ENCODE results near the gene MCRIP1.

MCRIP1 gene

GRCh38 chr17:81846743-81847689, 13.9 kb upstream of the MCRIP1 start:
- Histone ChIP-seq H3K4me3 (ENCODE audit: low read depth, low read length) (no peak overlapping the region), H3K9me3 (ENCODE audit: severe bottlenecking) (no peaks in the 10 kb centered on the region), H3K27ac (no peak overlapping the region), H3K27me3 (ENCODE audit: insufficient read depth, low read depth, severe bottlenecking) (no peaks in the 10 kb centered on the region), H3K36me3 (peaks cover 99% of the 10 kb centered on the region)
- TF ChIP-seq, protein P1, sequence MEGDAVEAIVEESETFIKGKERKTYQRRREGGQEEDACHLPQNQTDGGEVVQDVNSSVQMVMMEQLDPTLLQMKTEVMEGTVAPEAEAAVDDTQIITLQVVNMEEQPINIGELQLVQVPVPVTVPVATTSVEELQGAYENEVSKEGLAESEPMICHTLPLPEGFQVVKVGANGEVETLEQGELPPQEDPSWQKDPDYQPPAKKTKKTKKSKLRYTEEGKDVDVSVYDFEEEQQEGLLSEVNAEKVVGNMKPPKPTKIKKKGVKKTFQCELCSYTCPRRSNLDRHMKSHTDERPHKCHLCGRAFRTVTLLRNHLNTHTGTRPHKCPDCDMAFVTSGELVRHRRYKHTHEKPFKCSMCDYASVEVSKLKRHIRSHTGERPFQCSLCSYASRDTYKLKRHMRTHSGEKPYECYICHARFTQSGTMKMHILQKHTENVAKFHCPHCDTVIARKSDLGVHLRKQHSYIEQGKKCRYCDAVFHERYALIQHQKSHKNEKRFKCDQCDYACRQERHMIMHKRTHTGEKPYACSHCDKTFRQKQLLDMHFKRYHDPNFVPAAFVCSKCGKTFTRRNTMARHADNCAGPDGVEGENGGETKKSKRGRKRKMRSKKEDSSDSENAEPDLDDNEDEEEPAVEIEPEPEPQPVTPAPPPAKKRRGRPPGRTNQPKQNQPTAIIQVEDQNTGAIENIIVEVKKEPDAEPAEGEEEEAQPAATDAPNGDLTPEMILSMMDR (IDR thresholded peaks at IDR 0.05; ENCODE audit: low read depth, low read length), result no peak
- DNase-seq, result no peak

GRCh38 chr17:81845881-81846742, 13.0 kb upstream of the MCRIP1 start:
- no peak overlapping the region for H3K27ac ChIP-seq

DNA sequence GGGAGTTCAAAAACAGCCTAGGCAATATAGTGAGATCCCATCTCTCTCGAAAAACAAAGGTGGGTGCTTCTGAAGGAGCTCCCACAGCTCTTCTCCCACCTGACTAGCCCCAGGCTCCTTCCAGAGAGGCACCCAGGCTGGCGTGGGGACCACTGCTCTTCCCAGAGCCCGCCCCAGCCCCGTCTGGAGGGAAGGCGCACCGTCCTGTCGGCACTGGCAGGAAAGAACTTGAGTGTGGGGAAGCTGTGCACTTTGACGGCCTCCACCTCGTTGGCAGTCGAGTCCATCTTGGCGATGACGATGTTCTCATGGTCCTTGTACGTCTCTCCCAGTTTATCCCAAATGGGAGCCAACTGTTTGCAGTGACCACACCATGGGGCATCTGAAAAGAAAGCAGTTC, 12.3 kb upstream of the MCRIP1 start:
- H3K4me3 ChIP-seq (ENCODE audit: low read depth, low read length), result no peak overlapping the region
- H3K9me3 ChIP-seq (ENCODE audit: severe bottlenecking), result no peaks in the 10 kb centered on the region
- TF ChIP-seq, protein P1 (IDR thresholded peaks at IDR 0.05; ENCODE audit: low read depth, low read length), result no peak
- DNase-seq, result no peak
- peaks cover 82% of the 10 kb centered on the region for H3K36me3 ChIP-seq
- H3K27me3 ChIP-seq (ENCODE audit: insufficient read depth, low read depth, severe bottlenecking), result no peaks in the 10 kb centered on the region
- no peak overlapping the region for H3K27ac ChIP-seq

More at GRCh38 chr17:81845881-81846742, 13.0 kb upstream of the MCRIP1 start:
- H3K4me3 ChIP-seq (ENCODE audit: low read depth, low read length), result no peak overlapping the region
- TF ChIP-seq, protein P1 (IDR thresholded peaks at IDR 0.05; ENCODE audit: low read depth, low read length), result no peak
- no peaks in the 10 kb centered on the region for H3K27me3 ChIP-seq (ENCODE audit: insufficient read depth, low read depth, severe bottlenecking)
- H3K36me3 ChIP-seq, result peaks cover 90% of the 10 kb centered on the region
- DNase-seq, result no peak
- no peaks in the 10 kb centered on the region for H3K9me3 ChIP-seq (ENCODE audit: severe bottlenecking)

DNA sequence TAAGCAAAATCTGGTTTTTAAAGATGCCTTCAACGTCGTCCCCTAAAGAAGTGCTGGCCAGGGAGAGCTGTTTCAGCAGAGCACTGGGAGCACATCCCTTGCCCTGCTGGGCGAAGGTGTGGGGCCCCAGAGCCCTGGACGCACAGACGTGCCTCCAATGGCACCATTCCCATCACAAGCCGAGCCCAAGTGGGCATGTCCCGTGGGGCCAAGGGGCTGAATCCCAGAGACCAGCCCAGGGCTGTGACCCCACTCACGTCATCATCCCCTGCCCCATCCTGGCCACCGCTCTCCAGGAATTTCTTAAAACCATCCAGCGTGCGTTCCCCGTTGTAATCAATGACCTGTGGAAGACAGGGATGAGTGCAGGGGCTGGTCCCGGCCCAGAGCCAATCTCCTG, 11.8 kb upstream of the MCRIP1 start:
- TF ChIP-seq, protein P1 (IDR thresholded peaks at IDR 0.05; ENCODE audit: low read depth, low read length), result no peak
- Histone ChIP-seq H3K4me3 (ENCODE audit: low read depth, low read length) (no peak overlapping the region), H3K27ac (no peak overlapping the region), H3K9me3 (ENCODE audit: severe bottlenecking) (no peaks in the 10 kb centered on the region), H3K27me3 (ENCODE audit: insufficient read depth, low read depth, severe bottlenecking) (no peaks in the 10 kb centered on the region), H3K36me3 (peaks cover 77% of the 10 kb centered on the region)
- no peak for DNase-seq

GRCh38 chr17:81844327-81844851, 11.3 kb upstream of the MCRIP1 start:
- Histone ChIP-seq H3K36me3 (peaks cover 72% of the 10 kb centered on the region), H3K27me3 (ENCODE audit: insufficient read depth, low read depth, severe bottlenecking) (no peaks in the 10 kb centered on the region), H3K27ac (no peak overlapping the region), H3K4me3 (ENCODE audit: low read depth, low read length) (no peak overlapping the region), H3K9me3 (ENCODE audit: severe bottlenecking) (no peaks in the 10 kb centered on the region)
- no peak for DNase-seq
- TF ChIP-seq, protein P1 (IDR thresholded peaks at IDR 0.05; ENCODE audit: low read depth, low read length), result no peak
